ENCODE data around the gene DICER1.

- TF ChIP-seq CTCF (IDR thresholded peaks at IDR 0.05 in 4 of 5, conservative IDR thresholded peaks at IDR 0.05 in 1 of 5): no peak
- TF ChIP-seq POLR2A (IDR thresholded peaks at IDR 0.05): no peak
Observed at GRCh38 chr14:95142208-95142607, 15.1 kb downstream of the DICER1 start.
